Stimulated activated CD4-positive, alpha-beta T cell treated with anti-CD3 and anti-CD28 coated beads, TNF-alpha, amount 100 ng/mL, for 24 hours (primary cell): Measurements from ENCODE around the gene ZNF626.
"Not testable (repeated sequence)": the region's sequence is repeated elsewhere in the genome, so short reads cannot be mapped to it uniquely, and the experiment has no call there.

Experiments
- DNase-seq, 3 experiments: peaks; one replicate each; pipeline ENCODE4 v3.0.0-alpha.2; 2020; ENCODE audit warnings: low read depth in 3 of 3

The ZNF626 gene

GRCh38 chr19:20661150-20661819 is at the start of gene ZNF626:
ZNF626 (minus strand) TSS chr19:20661571; CDS start chr19:20661446, 125 bp downstream.
- DNase-seq = peak; percentile 79 to 88 (median 87)

- no peak for DNase-seq
Observed at GRCh38 chr19:20669263-20669662, 7.9 kb upstream of the ZNF626 start.

- DNase-seq = no peak
Observed at GRCh38 chr19:20667281-20667680, 5.9 kb upstream of the ZNF626 start.

- no peak for DNase-seq
Observed at GRCh38 chr19:20664901-20665781, 3.8 kb upstream of the ZNF626 start.

GRCh38 chr19:20664475-20664874 is 3.1 kb upstream of the ZNF626 start:
- DNase-seq = not testable (repeated sequence)

- no peak for DNase-seq
Observed at GRCh38 chr19:20662421-20663105, 1.2 kb upstream of the ZNF626 start.

- DNase-seq = peak in 1 of 3 experiments; percentile 0
Observed at GRCh38 chr19:20660473-20661140, 764 bp downstream of the ZNF626 start.

- DNase-seq = no peak
Observed at GRCh38 chr19:20640545-20640944, 20.8 kb downstream of the ZNF626 start.

GRCh38 chr19:20640023-20640422 is 21.3 kb downstream of the ZNF626 start:
- DNase-seq = no peak

GRCh38 chr19:20624560-20624959 is 36.8 kb downstream of the ZNF626 start:
- DNase-seq = not testable (repeated sequence)

- no peak for DNase-seq
Observed at GRCh38 chr19:20616071-20616470, 45.3 kb downstream of the ZNF626 start.

- DNase-seq = not testable (repeated sequence)
Observed at GRCh38 chr19:20614971-20615370, 46.4 kb downstream of the ZNF626 start.

- no peak for DNase-seq
Observed at GRCh38 chr19:20612711-20613316, 48.6 kb downstream of the ZNF626 start.

GRCh38 chr19:20611866-20612265 is 49.5 kb downstream of the ZNF626 start:
- DNase-seq = no peak

- DNase-seq = no peak
Observed at GRCh38 chr19:20607943-20608342, 53.4 kb downstream of the ZNF626 start.
